ENCODE data around the gene CXXC5. TPM values are rescaled to one million over a fixed set of nuclear protein-coding genes. Genes with fewer than 3 reads are reported as not detected.
A peak's percentile ranks its signal among the peaks of the same experiment; 100 is the strongest.

The CXXC5 gene
- total RNA-seq, 1 donor from 2014 or later = 17.2 TPM

DNA sequence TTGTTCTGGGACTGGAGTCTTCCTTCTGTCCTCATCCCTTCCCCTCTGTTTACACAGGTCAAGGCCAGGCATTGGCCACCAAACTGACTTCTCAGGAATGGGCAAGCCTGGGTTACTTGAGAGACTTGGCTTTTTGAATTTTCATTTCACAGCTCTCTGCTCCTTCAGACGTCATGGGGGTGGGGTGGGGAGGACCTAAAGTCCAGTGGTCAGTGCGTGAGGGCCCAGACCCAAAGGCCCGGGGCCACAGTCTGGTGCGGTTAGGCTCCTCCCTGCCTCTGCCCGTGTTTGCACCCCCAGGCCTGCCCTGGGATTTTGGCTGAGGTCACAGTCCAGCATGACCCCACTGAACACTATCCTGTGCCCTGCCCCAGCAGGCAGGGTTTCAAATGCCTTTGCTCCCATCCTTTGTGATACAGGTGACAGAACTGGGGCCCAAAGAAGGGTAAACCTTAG lies 4.1 kb upstream of the CXXC5 start:
- Mint-ChIP-seq H3K27ac (peak overlapping the region; percentile 94), H3K9me3 (no peaks in the 10 kb centered on the region), H3K4me1 (peaks cover 63% of the 10 kb centered on the region), H3K4me3 (no peak overlapping the region), H3K27me3 (ENCODE audit: insufficient read depth, low read depth) (peaks cover 25% of the 10 kb centered on the region), H3K36me3 (peaks cover 5% of the 10 kb centered on the region)
- H3F3A ChIP-seq (ENCODE audit: low read depth) = peaks cover 27% of the 10 kb centered on the region
- no peak overlapping the region for H3K4me2 ChIP-seq
- H3K27ac ChIP-seq = no peak overlapping the region
- H3K9ac ChIP-seq = no peak overlapping the region
- peaks cover 42% of the 10 kb centered on the region for H3K27me3 ChIP-seq
- TF ChIP-seq, protein P1, sequence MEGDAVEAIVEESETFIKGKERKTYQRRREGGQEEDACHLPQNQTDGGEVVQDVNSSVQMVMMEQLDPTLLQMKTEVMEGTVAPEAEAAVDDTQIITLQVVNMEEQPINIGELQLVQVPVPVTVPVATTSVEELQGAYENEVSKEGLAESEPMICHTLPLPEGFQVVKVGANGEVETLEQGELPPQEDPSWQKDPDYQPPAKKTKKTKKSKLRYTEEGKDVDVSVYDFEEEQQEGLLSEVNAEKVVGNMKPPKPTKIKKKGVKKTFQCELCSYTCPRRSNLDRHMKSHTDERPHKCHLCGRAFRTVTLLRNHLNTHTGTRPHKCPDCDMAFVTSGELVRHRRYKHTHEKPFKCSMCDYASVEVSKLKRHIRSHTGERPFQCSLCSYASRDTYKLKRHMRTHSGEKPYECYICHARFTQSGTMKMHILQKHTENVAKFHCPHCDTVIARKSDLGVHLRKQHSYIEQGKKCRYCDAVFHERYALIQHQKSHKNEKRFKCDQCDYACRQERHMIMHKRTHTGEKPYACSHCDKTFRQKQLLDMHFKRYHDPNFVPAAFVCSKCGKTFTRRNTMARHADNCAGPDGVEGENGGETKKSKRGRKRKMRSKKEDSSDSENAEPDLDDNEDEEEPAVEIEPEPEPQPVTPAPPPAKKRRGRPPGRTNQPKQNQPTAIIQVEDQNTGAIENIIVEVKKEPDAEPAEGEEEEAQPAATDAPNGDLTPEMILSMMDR (IDR thresholded peaks at IDR 0.05) = no peak
- TF ChIP-seq EZH2 (IDR thresholded peaks at IDR 0.05) = no peak
- TF ChIP-seq EZH2phosphoT487 (IDR thresholded peaks at IDR 0.05) = no peak
- peaks cover 55% of the 10 kb centered on the region for H4K20me1 ChIP-seq (ENCODE audit: low read depth)
- no peak overlapping the region for H2AFZ ChIP-seq (replicated peaks)
- no peaks in the 10 kb centered on the region for H3K36me3 ChIP-seq
- H3K4me1 ChIP-seq = peaks cover 46% of the 10 kb centered on the region
- no peaks in the 10 kb centered on the region for H3K79me2 ChIP-seq (ENCODE audit: low read depth)
- DNase-seq (ENCODE audit: low spot score) = no peak
- no peak overlapping the region for H3K4me3 ChIP-seq
- H3K9me3 ChIP-seq (ENCODE audit: low read depth) = no peaks in the 10 kb centered on the region

DNA sequence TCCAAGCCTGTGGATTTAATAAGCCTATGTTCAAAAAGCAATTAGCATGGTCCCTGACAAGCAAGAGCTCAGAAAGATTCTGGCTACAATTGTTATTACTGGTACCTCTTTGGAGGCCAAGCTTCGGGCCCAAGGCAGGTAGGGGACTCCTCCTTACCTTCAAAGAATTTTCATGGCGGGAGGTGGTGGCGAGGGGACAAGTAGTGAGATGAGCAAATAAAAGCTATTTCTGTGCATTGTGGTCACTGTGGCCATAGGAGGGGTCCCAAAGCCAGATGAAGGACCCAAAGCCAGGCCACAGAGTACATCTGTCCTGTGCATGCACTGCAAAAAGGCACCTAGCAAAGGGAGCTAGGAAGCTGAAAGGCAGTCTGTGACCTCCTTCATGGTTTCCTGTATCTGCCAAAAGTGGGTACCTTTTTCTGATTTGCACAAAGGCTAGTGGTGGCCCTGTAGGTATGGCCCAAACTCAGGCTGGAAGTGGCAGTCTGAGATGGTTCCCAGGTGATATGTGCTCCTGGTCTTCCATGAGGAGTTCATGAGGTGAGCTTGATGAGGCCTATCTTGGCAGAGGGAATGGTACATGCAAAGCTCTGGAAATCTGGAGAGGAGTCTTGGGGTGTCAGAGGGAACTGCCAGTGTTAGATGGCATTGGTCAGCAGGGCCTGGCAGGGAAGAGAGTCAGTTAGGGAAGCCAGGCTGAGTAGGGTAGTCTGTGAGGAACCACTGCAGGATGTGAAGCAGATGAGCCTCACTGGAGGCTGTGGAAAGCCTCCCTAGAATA lies 3.3 kb upstream of the CXXC5 start:
- Histone ChIP-seq H3F3A (ENCODE audit: low read depth) (peaks cover 27% of the 10 kb centered on the region), H3K4me3 (no peak overlapping the region), H3K9ac (no peak overlapping the region), H3K9me3 (ENCODE audit: low read depth) (no peaks in the 10 kb centered on the region), H3K27me3 (peaks cover 42% of the 10 kb centered on the region), H3K27ac (no peak overlapping the region), H3K4me1 (peaks cover 41% of the 10 kb centered on the region), H3K4me2 (no peak overlapping the region), H3K79me2 (ENCODE audit: low read depth) (peaks cover 8% of the 10 kb centered on the region), H2AFZ (replicated peaks) (no peak overlapping the region), H3K36me3 (no peaks in the 10 kb centered on the region), H4K20me1 (ENCODE audit: low read depth) (peaks cover 47% of the 10 kb centered on the region)
- Mint-ChIP-seq H3K27me3 (ENCODE audit: insufficient read depth, low read depth) (peaks cover 25% of the 10 kb centered on the region), H3K4me1 (peaks cover 55% of the 10 kb centered on the region), H3K9me3 (no peaks in the 10 kb centered on the region), H3K36me3 (peaks cover 5% of the 10 kb centered on the region), H3K4me3 (peak overlapping the region; percentile 9), H3K27ac (peak overlapping the region; percentile 35)
- no peak for TF ChIP-seq EZH2 (IDR thresholded peaks at IDR 0.05)
- TF ChIP-seq EZH2phosphoT487 (IDR thresholded peaks at IDR 0.05) = no peak
- TF ChIP-seq, protein P1 (IDR thresholded peaks at IDR 0.05) = no peak
- no peak for DNase-seq (ENCODE audit: low spot score)

DNA sequence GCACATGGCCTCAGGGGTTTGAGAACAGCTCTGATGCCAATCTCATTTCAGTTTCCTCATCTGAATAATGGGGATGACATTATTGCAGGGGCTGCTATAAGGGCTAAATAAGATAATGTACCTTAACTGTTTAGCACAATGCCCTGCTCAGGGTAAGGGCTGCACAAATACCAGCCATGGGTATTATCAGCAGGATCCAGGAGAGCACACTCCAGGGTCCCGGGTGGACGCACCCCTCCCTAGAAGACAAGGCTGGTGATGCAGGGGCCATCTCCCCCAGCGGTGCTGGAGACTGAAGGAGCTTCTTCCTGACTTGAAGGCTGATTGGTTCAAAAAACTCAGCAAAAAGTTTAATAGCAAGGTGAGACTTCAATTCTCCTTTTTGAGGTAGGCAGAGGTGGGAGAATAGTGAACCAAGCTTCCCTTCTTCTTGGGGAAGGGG lies 2.7 kb upstream of the CXXC5 start:
- no peak overlapping the region for H3K4me3 Mint-ChIP-seq
- peaks cover 41% of the 10 kb centered on the region for H4K20me1 ChIP-seq (ENCODE audit: low read depth)
- H3K36me3 Mint-ChIP-seq = peaks cover 5% of the 10 kb centered on the region
- no peak for DNase-seq (ENCODE audit: low spot score)
- H3K27me3 Mint-ChIP-seq (ENCODE audit: insufficient read depth, low read depth) = peaks cover 24% of the 10 kb centered on the region
- H3K9me3 ChIP-seq (ENCODE audit: low read depth) = no peaks in the 10 kb centered on the region
- no peak overlapping the region for H3K27ac Mint-ChIP-seq
- H3K4me2 ChIP-seq = no peak overlapping the region
- H3K27ac ChIP-seq = no peak overlapping the region
- H3K4me1 Mint-ChIP-seq = peaks cover 51% of the 10 kb centered on the region
- peaks cover 14% of the 10 kb centered on the region for H3K79me2 ChIP-seq (ENCODE audit: low read depth)
- no peak overlapping the region for H3K4me3 ChIP-seq
- H3K36me3 ChIP-seq = no peaks in the 10 kb centered on the region
- no peak overlapping the region for H3K9ac ChIP-seq
- H3F3A ChIP-seq (ENCODE audit: low read depth) = peaks cover 34% of the 10 kb centered on the region
- TF ChIP-seq, protein P1 (IDR thresholded peaks at IDR 0.05) = no peak
- TF ChIP-seq EZH2phosphoT487 (IDR thresholded peaks at IDR 0.05) = no peak
- no peak for TF ChIP-seq EZH2 (IDR thresholded peaks at IDR 0.05)
- H3K4me1 ChIP-seq = peaks cover 37% of the 10 kb centered on the region
- H2AFZ ChIP-seq (replicated peaks) = no peak overlapping the region
- peaks cover 42% of the 10 kb centered on the region for H3K27me3 ChIP-seq
- H3K9me3 Mint-ChIP-seq = no peaks in the 10 kb centered on the region
